B cell (primary cell): ENCODE data around the gene CCL28. TPM values are rescaled to one million over a fixed set of nuclear protein-coding genes. Genes with fewer than 3 reads are reported as not detected.

Experiments
- ATAC-seq: fragments of 200-7000 bp; cut with Tn5 transposase; one replicate; pipeline ENCODE4 v1.10.0; 2021; ENCODE audit warnings: low read depth, mild to moderate bottlenecking, moderate number of reproducible peaks, moderate library complexity
- CTCF ChIA-PET: fragments of 350-600 bp; sonication (Branson Sonifier 250); formaldehyde crosslinking; loops from one replicate; lab custom pipeline; 2021; ENCODE audit warnings: antibody characterized with exemption, inconsistent platforms; lab: Charles Lee
- POLR2A ChIA-PET: fragments of 350-600 bp; sonication (Branson Sonifier 250); formaldehyde crosslinking; loops from one replicate; lab custom pipeline; 2021; ENCODE audit warnings: antibody characterized with exemption; lab: Charles Lee
- DNase-seq: peaks from one replicate; pipeline ENCODE4 v3.0.0; 2013
- H2AFZ ChIP-seq: 2 replicates; pipeline ENCODE4 v1.6.1; 2012; ENCODE audit warnings: mild to moderate bottlenecking, low read depth, low read length; ENCODE audit not compliant: insufficient read depth, poor library complexity, severe bottlenecking
- H3K27ac ChIP-seq, 2 donors: 1 replicate in 1 of 2; 2 replicates in 1 of 2; pipeline ENCODE4 v1.5.1; 2012 to 2013; ENCODE audit warnings: low read length in 2 of 2, mild to moderate bottlenecking in 2 of 2, moderate library complexity in 1 of 2
- H3K27me3 ChIP-seq, 4 experiments: fragments of 200-600 bp in 1 of 4; sonication (generic) in 1 of 4; replicated peaks in 1 of 4; 1 replicate in 2 of 4; 2 replicates in 2 of 4; pipeline versions ENCODE4 v1.6.1 to v1.7.0; 2013 to 2016; ENCODE audit warnings: low read length in 3 of 4, mild to moderate bottlenecking in 2 of 4, mixed read lengths in 1 of 4, moderate library complexity in 1 of 4; ENCODE audit not compliant: insufficient read depth in 4 of 4, control insufficient read depth in 3 of 4; ENCODE audit errors: control extremely low read depth in 1 of 4
- H3K36me3 ChIP-seq, 2 experiments: replicated peaks in 1 of 2; 1 replicate in 1 of 2; 2 replicates in 1 of 2; pipeline versions ENCODE4 v1.6.1 to v1.7.1; 2013; ENCODE audit warnings: low read length in 1 of 2; ENCODE audit not compliant: insufficient read depth in 2 of 2, control insufficient read depth in 1 of 2; ENCODE audit errors: control extremely low read depth in 1 of 2, extremely low read depth in 1 of 2
- H3K4me1 ChIP-seq, 2 donors: fragments of 200-600 bp in 1 of 2; sonication (generic) in 1 of 2; 1 replicate in 1 of 2; 2 replicates in 1 of 2; pipeline versions ENCODE4 v1.5.1 to v1.6.1; 2013 to 2017; ENCODE audit warnings: low read length in 2 of 2; ENCODE audit not compliant: control insufficient read depth in 2 of 2, insufficient read depth in 2 of 2
- H3K4me2 ChIP-seq: replicated peaks from 2 replicates; pipeline ENCODE3; 2012; ENCODE audit warnings: mild to moderate bottlenecking, low read depth, low read length; ENCODE audit not compliant: poor library complexity, severe bottlenecking
- H3K4me3 ChIP-seq, 5 experiments: fragments of 200-600 bp in 1 of 5; sonication (generic) in 1 of 5; 1 replicate in 3 of 5; 2 replicates in 2 of 5; pipeline versions ENCODE4 v1.5.1 to v1.7.0; 2011 to 2016; ENCODE audit warnings: low read length in 4 of 5, mild to moderate bottlenecking in 4 of 5, low read depth in 2 of 5, control low read depth in 1 of 5, moderate library complexity in 1 of 5; ENCODE audit not compliant: insufficient read depth in 1 of 5; ENCODE audit errors: control extremely low read depth in 1 of 5, extremely low read depth in 1 of 5
- H3K79me2 ChIP-seq: fragments of 200-600 bp; sonication (generic); one replicate; pipeline ENCODE4 v1.6.0; 2016; ENCODE audit warnings: low read length; ENCODE audit not compliant: control insufficient read depth, insufficient read depth
- H3K9ac ChIP-seq: fragments of 200-600 bp; sonication (generic); 2 replicates; pipeline ENCODE4 v1.6.1; 2017; ENCODE audit warnings: mild to moderate bottlenecking, low read length, moderate library complexity
- H3K9me3 ChIP-seq, 3 donors: one replicate each; pipeline versions ENCODE4 v1.6.1 to v1.7.1; 2013; ENCODE audit warnings: low read length in 2 of 3; ENCODE audit not compliant: control insufficient read depth in 2 of 3, insufficient read depth in 1 of 3; ENCODE audit errors: control extremely low read depth in 1 of 3
- H4K20me1 ChIP-seq: 2 replicates; pipeline ENCODE4 v1.6.0; 2012; ENCODE audit warnings: mild to moderate bottlenecking, low read length; ENCODE audit not compliant: insufficient read depth, control insufficient read depth, poor library complexity, severe bottlenecking
- H3K27ac Mint-ChIP-seq: one replicate; pipeline ENCODE4 v1.8.0; 2021; ENCODE audit warnings: mixed read lengths
- H3K27me3 Mint-ChIP-seq: one replicate; pipeline ENCODE4 v1.8.0; 2021; ENCODE audit warnings: mixed read lengths
- H3K4me1 Mint-ChIP-seq: one replicate; pipeline ENCODE4 v1.8.0; 2021; ENCODE audit warnings: mixed read lengths
- H3K4me3 Mint-ChIP-seq: one replicate; pipeline ENCODE4 v1.8.0; 2021; ENCODE audit warnings: mixed read lengths
- H3K9me3 Mint-ChIP-seq: one replicate; pipeline ENCODE4 v1.8.0; 2022; ENCODE audit warnings: mixed read lengths; ENCODE audit not compliant: insufficient read depth
- EZH2 ChIP-seq: IDR thresholded peaks from 2 replicates; pipeline ENCODE4 v1.6.1; 2012; ENCODE audit warnings: borderline replicate concordance, low read depth, mild to moderate bottlenecking, moderate library complexity, low read length; ENCODE audit not compliant: insufficient read depth, poor library complexity, severe bottlenecking
- WGBS: methylation state at CpG from one replicate; pipeline ENCODE4 v1.1.5; 2013; ENCODE audit warnings: missing lambda C conversion rate; ENCODE audit not compliant: insufficient coverage; 5-methylcytosine and 5-hydroxymethylcytosine counted together
- intact Hi-C: fragments of 100-400 bp; cut with micrococcal nuclease; formaldehyde crosslinking; loops from one replicate; pipeline ENCODE4 v1.10.0; 2022
- polyA plus RNA-seq: library from polyadenylated mRNA; depleted of rRNA; stranded (reverse); fragments of >200 nt; gene quantifications from 2 replicates; pipeline ENCODE4 v1.2.3, GENCODE V29; 2012
- total RNA-seq, 2 donors: library from RNA; stranded (reverse); fragments of 120-200 nt in 1 of 2; gene quantifications; 1 replicate in 1 of 2; 2 replicates in 1 of 2; pipeline versions ENCODE4 v1.2.3 to v1.2.4, GENCODE V29; 2013 to 2022
- TF ChIP-seq, protein P1 (sequence below): fragments of 200-600 bp; IDR thresholded peaks from one replicate; pipeline ENCODE4 v1.8.0; 2022; ENCODE audit warnings: antibody characterized with exemption, mild to moderate bottlenecking

CCL28 gene
- total and polyA plus RNA-seq, 2 donors (not counting 1 experiment from before 2014, with no cell fraction given) = 18.6 to 18.7 TPM

DNA sequence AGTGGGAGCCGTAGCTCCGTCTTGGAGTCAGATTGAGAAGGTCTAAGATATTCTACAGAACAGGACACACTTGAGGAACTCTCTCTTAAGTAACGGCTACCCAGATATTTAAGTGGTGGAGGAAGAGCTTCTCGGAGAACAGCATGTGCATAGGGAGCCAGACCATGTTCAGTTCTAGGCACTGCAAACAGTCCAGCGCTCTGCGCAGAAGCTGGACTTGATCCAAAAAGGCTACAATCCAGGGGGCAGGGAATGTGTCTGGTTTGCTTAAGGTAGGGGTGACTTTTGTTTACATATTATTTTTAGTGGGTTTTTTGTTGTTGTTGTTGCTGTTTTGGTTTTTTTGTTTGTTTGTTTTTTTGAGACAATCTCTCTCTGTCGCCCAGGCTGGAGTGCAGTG is 16.8 kb upstream of the CCL28 start:
- POLR2A ChIA-PET = no interaction called here
- Histone ChIP-seq H3K4me3 (no peak overlapping the region), H3K4me1 (no peaks in the 10 kb centered on the region), H3K36me3 (no peaks in the 10 kb centered on the region), H3K27ac (no peak overlapping the region), H3K79me2 (no peaks in the 10 kb centered on the region), H3K27me3 (no peaks in the 10 kb centered on the region), H3K4me2 (no peak overlapping the region), H4K20me1 (no peaks in the 10 kb centered on the region), H2AFZ (no peak overlapping the region), H3K9me3 (no peaks in the 10 kb centered on the region), H3K9ac (no peak overlapping the region)
- Mint-ChIP-seq H3K9me3 (no peaks in the 10 kb centered on the region), H3K4me1 (no peaks in the 10 kb centered on the region), H3K4me3 (no peak overlapping the region), H3K27ac (no peak overlapping the region), H3K27me3 (no peaks in the 10 kb centered on the region)
- no peak for TF ChIP-seq EZH2
- TF ChIP-seq, protein P1, sequence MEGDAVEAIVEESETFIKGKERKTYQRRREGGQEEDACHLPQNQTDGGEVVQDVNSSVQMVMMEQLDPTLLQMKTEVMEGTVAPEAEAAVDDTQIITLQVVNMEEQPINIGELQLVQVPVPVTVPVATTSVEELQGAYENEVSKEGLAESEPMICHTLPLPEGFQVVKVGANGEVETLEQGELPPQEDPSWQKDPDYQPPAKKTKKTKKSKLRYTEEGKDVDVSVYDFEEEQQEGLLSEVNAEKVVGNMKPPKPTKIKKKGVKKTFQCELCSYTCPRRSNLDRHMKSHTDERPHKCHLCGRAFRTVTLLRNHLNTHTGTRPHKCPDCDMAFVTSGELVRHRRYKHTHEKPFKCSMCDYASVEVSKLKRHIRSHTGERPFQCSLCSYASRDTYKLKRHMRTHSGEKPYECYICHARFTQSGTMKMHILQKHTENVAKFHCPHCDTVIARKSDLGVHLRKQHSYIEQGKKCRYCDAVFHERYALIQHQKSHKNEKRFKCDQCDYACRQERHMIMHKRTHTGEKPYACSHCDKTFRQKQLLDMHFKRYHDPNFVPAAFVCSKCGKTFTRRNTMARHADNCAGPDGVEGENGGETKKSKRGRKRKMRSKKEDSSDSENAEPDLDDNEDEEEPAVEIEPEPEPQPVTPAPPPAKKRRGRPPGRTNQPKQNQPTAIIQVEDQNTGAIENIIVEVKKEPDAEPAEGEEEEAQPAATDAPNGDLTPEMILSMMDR = no peak
- intact Hi-C loops = no loop called here
- ATAC-seq = no peak
- WGBS = 98% methylated on average over 6 of the region's 7 CpGs
- no peak for DNase-seq
- CTCF ChIA-PET = interaction anchor here (1.0 kb wide), 1 partner anchor 39 kb away, joined by 3 read pairs; no protein-coding TSS in a partner anchor

DNA sequence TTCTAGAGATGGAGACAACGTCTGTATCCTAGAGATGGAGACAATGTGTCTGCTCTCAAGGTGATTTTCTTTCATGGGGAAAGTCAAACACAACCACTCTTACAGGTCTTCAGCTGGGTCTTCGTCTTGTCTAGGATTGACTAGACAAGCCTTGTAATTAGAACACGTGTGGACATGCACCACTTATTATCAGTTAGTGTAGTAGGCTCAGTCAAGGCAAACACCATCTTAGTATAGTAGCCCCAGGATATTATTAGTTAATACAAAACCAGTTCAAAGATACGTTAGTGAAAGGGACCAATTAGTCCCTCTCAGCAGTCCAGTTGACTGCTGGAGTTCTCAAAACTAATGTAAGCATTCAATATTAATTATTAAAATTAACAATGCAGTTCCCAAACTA is 15.1 kb upstream of the CCL28 start:
- H3K79me2 ChIP-seq = no peaks in the 10 kb centered on the region
- no peak overlapping the region for H3K4me2 ChIP-seq
- no peak for ATAC-seq
- TF ChIP-seq EZH2 = no peak
- TF ChIP-seq, protein P1 = no peak
- Mint-ChIP-seq H3K4me3 (no peak overlapping the region), H3K4me1 (no peaks in the 10 kb centered on the region), H3K9me3 (no peaks in the 10 kb centered on the region), H3K27me3 (peaks cover 4% of the 10 kb centered on the region), H3K27ac (no peak overlapping the region)
- H3K9me3 ChIP-seq = no peaks in the 10 kb centered on the region
- intact Hi-C loops = no loop called here
- no peak overlapping the region for H3K9ac ChIP-seq
- DNase-seq = no peak
- WGBS = no CpG with 5 or more reads among the region's 4 CpGs
- no peak overlapping the region for H3K27ac ChIP-seq
- ChIA-PET CTCF (no interaction called here), POLR2A (no interaction called here)
- no peaks in the 10 kb centered on the region for H3K36me3 ChIP-seq
- no peak overlapping the region for H3K4me3 ChIP-seq
- no peaks in the 10 kb centered on the region for H3K27me3 ChIP-seq
- no peaks in the 10 kb centered on the region for H4K20me1 ChIP-seq
- H3K4me1 ChIP-seq = no peaks in the 10 kb centered on the region
- no peak overlapping the region for H2AFZ ChIP-seq
